Type B pancreatic cell (in vitro differentiated cells): ENCODE measurements around the gene MATN3. TPM values are rescaled to one million over a fixed set of nuclear protein-coding genes. Genes with fewer than 3 reads are reported as not detected.
A peak's percentile ranks its signal among the peaks of the same experiment; 100 is the strongest.

Experiments used
- DNase-seq: peaks from one replicate; pipeline ENCODE4 v3.0.0; 2021; ENCODE audit warnings: mixed read lengths; ENCODE audit not compliant: unreplicated experiment; ENCODE audit errors: extremely low spot score
- H3K27ac Mint-ChIP-seq: 2 replicates; pipeline ENCODE4 v1.8.0; 2021; ENCODE audit warnings: mild to moderate bottlenecking, mixed read lengths
- H3K27me3 Mint-ChIP-seq: 2 replicates; pipeline ENCODE4 v1.8.0; 2021; ENCODE audit warnings: mixed read lengths
- H3K36me3 Mint-ChIP-seq: 2 replicates; pipeline ENCODE4 v1.8.0; 2021; ENCODE audit warnings: mixed read lengths
- H3K4me1 Mint-ChIP-seq: one replicate; pipeline ENCODE4 v1.8.0; 2021; ENCODE audit warnings: mixed read lengths; ENCODE audit not compliant: unreplicated experiment
- H3K4me3 Mint-ChIP-seq: 2 replicates; pipeline ENCODE4 v1.8.0; 2021; ENCODE audit warnings: mild to moderate bottlenecking, mixed read lengths
- H3K9me3 Mint-ChIP-seq: 2 replicates; pipeline ENCODE4 v1.8.0; 2021; ENCODE audit warnings: mixed read lengths
- CTCF ChIP-seq: fragments of 200-600 bp; sonication (generic); conservative IDR thresholded peaks from 2 replicates; pipeline ENCODE4 v1.5.0; 2021; ENCODE audit warnings: antibody characterized with exemption, mild to moderate bottlenecking
- long read RNA-seq: library from polyadenylated mRNA; unstranded; transcript quantifications from one replicate; pipeline ENCODE4 v2.0.0, GENCODE V29; 2020
- total RNA-seq: library from RNA; stranded (reverse); gene quantifications from 2 replicates; pipeline ENCODE4 v1.2.1, GENCODE V29; 2021; ENCODE audit warnings: low replicate concordance

MATN3 gene, protein sequence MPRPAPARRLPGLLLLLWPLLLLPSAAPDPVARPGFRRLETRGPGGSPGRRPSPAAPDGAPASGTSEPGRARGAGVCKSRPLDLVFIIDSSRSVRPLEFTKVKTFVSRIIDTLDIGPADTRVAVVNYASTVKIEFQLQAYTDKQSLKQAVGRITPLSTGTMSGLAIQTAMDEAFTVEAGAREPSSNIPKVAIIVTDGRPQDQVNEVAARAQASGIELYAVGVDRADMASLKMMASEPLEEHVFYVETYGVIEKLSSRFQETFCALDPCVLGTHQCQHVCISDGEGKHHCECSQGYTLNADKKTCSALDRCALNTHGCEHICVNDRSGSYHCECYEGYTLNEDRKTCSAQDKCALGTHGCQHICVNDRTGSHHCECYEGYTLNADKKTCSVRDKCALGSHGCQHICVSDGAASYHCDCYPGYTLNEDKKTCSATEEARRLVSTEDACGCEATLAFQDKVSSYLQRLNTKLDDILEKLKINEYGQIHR
- 0.45 and 3.0 TPM in 2 replicates for total RNA-seq
- long read RNA-seq, result 0 reads

DNA sequence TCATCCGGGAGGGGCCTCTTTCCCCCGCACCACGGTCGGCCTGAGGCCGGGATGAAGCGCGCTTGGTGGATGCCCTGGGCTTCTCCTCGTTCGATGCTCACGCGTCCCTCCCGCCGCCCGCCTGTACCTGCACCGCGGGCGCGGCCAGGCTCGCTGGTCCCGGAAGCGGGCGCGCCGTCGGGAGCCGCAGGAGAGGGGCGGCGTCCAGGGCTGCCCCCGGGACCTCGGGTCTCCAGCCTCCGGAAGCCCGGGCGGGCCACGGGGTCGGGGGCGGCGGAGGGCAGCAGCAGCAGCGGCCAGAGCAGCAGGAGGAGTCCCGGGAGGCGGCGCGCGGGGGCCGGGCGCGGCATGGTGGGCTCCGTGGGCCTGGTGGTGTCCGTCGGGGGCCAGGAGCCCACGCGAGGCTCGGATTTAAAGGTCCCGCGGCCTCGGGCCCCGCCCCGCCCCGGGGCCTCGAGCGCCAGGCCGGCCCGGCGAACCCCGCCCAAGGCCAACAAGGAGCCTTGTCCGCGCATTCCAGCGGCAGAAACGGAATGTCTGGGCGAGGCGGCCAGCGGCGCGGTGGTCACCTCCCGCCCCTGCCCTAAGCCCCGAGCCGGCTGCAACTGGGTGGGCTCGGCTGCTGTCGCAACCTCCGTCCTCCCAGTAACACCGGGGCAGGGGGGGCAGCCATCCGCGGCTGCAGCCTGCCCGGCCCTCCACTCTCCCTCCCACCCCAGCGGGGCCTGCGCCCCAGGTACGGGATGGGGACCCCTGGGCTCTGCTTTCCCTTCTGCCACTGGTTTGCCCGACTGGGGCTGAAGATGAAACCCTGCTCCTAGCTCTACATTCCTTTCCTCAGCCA, at the start of gene MATN3:
Gene MATN3, minus strand, starts transcription at position 387 of the 844 bp plus-strand sequence. Its CDS starts 37 bp downstream, at position 350.
- Mint-ChIP-seq H3K36me3 (peaks cover 3% of the 10 kb centered on the region), H3K4me3 (peak within 1 kb of the TSS; percentile 90), H3K27me3 (peaks cover 46% of the 10 kb centered on the region), H3K9me3 (peaks cover 12% of the 10 kb centered on the region), H3K4me1 (peaks cover 14% of the 10 kb centered on the region), H3K27ac (peak within 1 kb of the TSS; percentile 65)
- DNase-seq, result peak; percentile 70
- no peak for TF ChIP-seq CTCF

GRCh38 chr2:20061940-20062339, 49.5 kb upstream of the MATN3 start:
- no peaks in the 10 kb centered on the region for H3K9me3 Mint-ChIP-seq
- DNase-seq, result no peak
- H3K27me3 Mint-ChIP-seq, result peaks cover 7% of the 10 kb centered on the region
- H3K4me3 Mint-ChIP-seq, result no peak overlapping the region
- H3K4me1 Mint-ChIP-seq, result peaks cover 23% of the 10 kb centered on the region
- no peaks in the 10 kb centered on the region for H3K36me3 Mint-ChIP-seq
- no peak overlapping the region for H3K27ac Mint-ChIP-seq
- no peak for TF ChIP-seq CTCF

DNA sequence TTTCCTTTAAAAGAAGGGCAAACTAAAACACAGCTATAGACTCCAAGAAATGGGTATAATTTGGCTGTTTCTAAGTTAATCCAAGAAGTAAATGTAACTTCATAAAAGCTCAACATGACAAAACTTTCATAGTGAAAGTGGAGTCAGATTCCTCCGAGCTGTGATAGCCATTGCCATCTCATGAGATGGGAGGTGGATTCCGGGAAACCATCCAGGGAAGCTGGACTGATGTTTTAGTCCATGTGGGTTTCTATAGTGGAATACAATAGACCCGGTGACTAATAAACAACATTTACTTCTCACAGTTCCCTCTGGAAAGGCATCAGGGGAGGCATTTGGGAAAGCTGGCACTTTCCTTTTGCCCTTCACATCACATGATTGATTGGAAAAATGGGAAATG, 49.0 kb upstream of the MATN3 start:
- DNase-seq, result no peak
- no peak overlapping the region for H3K27ac Mint-ChIP-seq
- H3K4me1 Mint-ChIP-seq, result peaks cover 21% of the 10 kb centered on the region
- H3K36me3 Mint-ChIP-seq, result no peaks in the 10 kb centered on the region
- TF ChIP-seq CTCF, result no peak
- peaks cover 7% of the 10 kb centered on the region for H3K27me3 Mint-ChIP-seq
- H3K9me3 Mint-ChIP-seq, result no peaks in the 10 kb centered on the region
- H3K4me3 Mint-ChIP-seq, result no peak overlapping the region

DNA sequence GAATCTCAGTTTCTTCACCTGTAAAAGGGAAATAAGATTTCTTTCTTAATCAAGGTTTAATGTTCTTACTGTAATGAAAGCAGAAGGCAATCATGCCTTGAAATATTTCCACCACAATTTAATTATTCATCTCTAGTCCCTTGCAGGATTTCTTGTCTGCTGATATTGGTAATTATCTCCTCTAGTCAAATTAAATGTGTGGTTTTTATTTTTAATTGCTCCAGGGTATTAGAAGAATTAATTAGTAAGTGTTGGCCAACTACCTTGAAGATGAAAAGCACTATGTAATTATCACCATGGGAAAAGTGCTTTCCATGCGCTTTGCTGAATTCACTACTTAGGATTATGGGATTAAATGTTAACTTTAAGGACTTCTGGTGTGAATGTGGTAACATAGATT, 47.6 kb upstream of the MATN3 start:
- H3K36me3 Mint-ChIP-seq, result no peaks in the 10 kb centered on the region
- no peak overlapping the region for H3K27ac Mint-ChIP-seq
- H3K27me3 Mint-ChIP-seq, result peaks cover 7% of the 10 kb centered on the region
- no peaks in the 10 kb centered on the region for H3K9me3 Mint-ChIP-seq
- peaks cover 12% of the 10 kb centered on the region for H3K4me1 Mint-ChIP-seq
- no peak for DNase-seq
- H3K4me3 Mint-ChIP-seq, result no peak overlapping the region
- no peak for TF ChIP-seq CTCF

DNA sequence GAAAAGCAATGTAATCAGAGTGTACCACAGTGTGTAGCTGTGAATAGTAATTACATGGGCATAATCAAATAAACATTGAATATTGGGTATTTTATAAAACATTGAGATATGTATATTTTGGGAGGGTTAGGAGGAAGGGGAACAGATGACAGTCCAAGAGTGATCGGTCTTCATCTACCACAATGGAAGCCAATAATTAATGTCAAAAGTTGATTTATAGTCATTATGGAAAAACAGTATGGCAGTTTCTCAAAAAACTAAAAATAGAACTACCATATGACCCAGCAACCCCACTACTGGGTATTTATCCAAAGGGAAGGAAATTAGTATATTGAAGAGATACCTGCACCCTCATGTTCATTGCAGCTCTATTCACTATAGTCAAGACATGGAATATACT, 44.8 kb upstream of the MATN3 start:
- H3K4me1 Mint-ChIP-seq, result no peaks in the 10 kb centered on the region
- H3K27ac Mint-ChIP-seq, result no peak overlapping the region
- H3K4me3 Mint-ChIP-seq, result no peak overlapping the region
- no peak for DNase-seq
- TF ChIP-seq CTCF, result no peak
- H3K9me3 Mint-ChIP-seq, result no peaks in the 10 kb centered on the region
- peaks cover 7% of the 10 kb centered on the region for H3K27me3 Mint-ChIP-seq
- no peaks in the 10 kb centered on the region for H3K36me3 Mint-ChIP-seq
